Liver (tissue), 9 donors: ENCODE data around the gene RHO. TPM values are rescaled to one million over a fixed set of nuclear protein-coding genes. Genes with fewer than 3 reads are reported as not detected.

Experiments
- DNase-seq: peaks from one replicate; pipeline ENCODE4 v3.0.0-alpha.2; 2017; ENCODE audit warnings: low spot score
- H3K27ac ChIP-seq, 2 donors: one replicate each; pipeline ENCODE4 v1.7.0; 2013; ENCODE audit warnings: inconsistent platforms in 2 of 2, low read length in 2 of 2, control low read depth in 1 of 2, low read depth in 1 of 2, mild to moderate bottlenecking in 1 of 2
- H3K27me3 ChIP-seq, 4 donors: one replicate each; pipeline versions ENCODE4 v1.6.1 to v1.7.0; 2013; ENCODE audit warnings: low read length in 3 of 4, inconsistent platforms in 1 of 4, mild to moderate bottlenecking in 1 of 4, moderate library complexity in 1 of 4; ENCODE audit not compliant: control insufficient read depth in 4 of 4, insufficient read depth in 4 of 4
- H3K36me3 ChIP-seq, 4 donors: one replicate each; pipeline versions ENCODE4 v1.6.1 to v1.7.0; 2013; ENCODE audit warnings: low read length in 3 of 4, mild to moderate bottlenecking in 3 of 4, low read depth in 1 of 4, moderate library complexity in 1 of 4; ENCODE audit not compliant: control insufficient read depth in 4 of 4, insufficient read depth in 3 of 4
- H3K4me1 ChIP-seq, 4 donors: one replicate each; pipeline versions ENCODE4 v1.6.1 to v1.7.0; 2013; ENCODE audit warnings: low read length in 3 of 4, mild to moderate bottlenecking in 3 of 4, moderate library complexity in 1 of 4; ENCODE audit not compliant: control insufficient read depth in 4 of 4, insufficient read depth in 4 of 4
- H3K4me3 ChIP-seq, 3 donors: one replicate each; pipeline versions ENCODE4 v1.6.1 to v1.7.0; 2013; ENCODE audit warnings: low read length in 3 of 3, control low read depth in 1 of 3, low read depth in 1 of 3, mild to moderate bottlenecking in 1 of 3
- H3K9ac ChIP-seq, 2 donors: one replicate each; pipeline ENCODE4 v1.7.0; 2013; ENCODE audit warnings: low read length in 2 of 2, mild to moderate bottlenecking in 2 of 2, moderate library complexity in 2 of 2, control low read depth in 1 of 2, low read depth in 1 of 2
- H3K9me3 ChIP-seq, 4 donors: one replicate each; pipeline versions ENCODE4 v1.6.1 to v1.7.0; 2013; ENCODE audit warnings: low read length in 3 of 4; ENCODE audit not compliant: control insufficient read depth in 4 of 4
- CTCF ChIP-seq: fragments of 150-350 bp; IDR thresholded peaks from 2 replicates; pipeline ENCODE4 v1.5.1; 2017; ENCODE audit warnings: improper control_type of control experiment, low read depth, low read length; ENCODE audit not compliant: missing input control
- FOXA1 ChIP-seq: IDR thresholded peaks from 2 replicates; pipeline ENCODE4 v1.6.1; 2016; ENCODE audit warnings: antibody characterized with exemption
- FOXA2 ChIP-seq: IDR thresholded peaks from 2 replicates; pipeline ENCODE4 v1.6.1; 2016; ENCODE audit warnings: antibody characterized with exemption
- GABPA ChIP-seq, 2 donors: IDR thresholded peaks in 1 of 2; conservative IDR thresholded peaks in 1 of 2; 2 replicates each; pipeline ENCODE4 v1.6.1; 2016; ENCODE audit warnings: antibody characterized with exemption in 2 of 2, mild to moderate bottlenecking in 1 of 2, moderate library complexity in 1 of 2
- HNF4A ChIP-seq, 2 donors: conservative IDR thresholded peaks; 2 replicates each; pipeline ENCODE4 v1.6.1; 2016; ENCODE audit warnings: antibody characterized with exemption in 2 of 2, mild to moderate bottlenecking in 2 of 2
- HNF4G ChIP-seq: IDR thresholded peaks from 2 replicates; pipeline ENCODE4 v1.6.1; 2016; ENCODE audit warnings: antibody characterized with exemption
- JUND ChIP-seq, 2 donors: IDR thresholded peaks; 2 replicates each; pipeline ENCODE4 v1.6.1; 2016; ENCODE audit warnings: antibody characterized with exemption in 2 of 2
- MAX ChIP-seq: IDR thresholded peaks from 2 replicates; pipeline ENCODE4 v1.6.1; 2016; ENCODE audit warnings: antibody characterized with exemption
- NR2F2 ChIP-seq: IDR thresholded peaks from 2 replicates; pipeline ENCODE4 v1.6.1; 2016; ENCODE audit warnings: antibody characterized with exemption
- RAD21 ChIP-seq, 2 donors: IDR thresholded peaks; 2 replicates each; pipeline ENCODE4 v1.6.1; 2016; ENCODE audit warnings: antibody characterized with exemption in 2 of 2, mild to moderate bottlenecking in 2 of 2
- REST ChIP-seq: IDR thresholded peaks from 2 replicates; pipeline ENCODE4 v1.6.1; 2016; ENCODE audit warnings: antibody characterized with exemption, mild to moderate bottlenecking
- RXRA ChIP-seq, 2 donors: IDR thresholded peaks; 2 replicates each; pipeline ENCODE4 v1.6.1; 2017 to 2018; ENCODE audit warnings: antibody characterized with exemption in 2 of 2, mild to moderate bottlenecking in 1 of 2
- TAF1 ChIP-seq: conservative IDR thresholded peaks from 2 replicates; pipeline ENCODE4 v1.6.1; 2016; ENCODE audit warnings: antibody characterized with exemption, mild to moderate bottlenecking
- YY1 ChIP-seq: IDR thresholded peaks from 2 replicates; pipeline ENCODE4 v1.6.1; 2016; ENCODE audit warnings: antibody characterized with exemption, mild to moderate bottlenecking
- ZBTB33 ChIP-seq: IDR thresholded peaks from 2 replicates; pipeline ENCODE4 v1.6.1; 2016; ENCODE audit warnings: antibody characterized with exemption
- WGBS: extraction: QIAGEN DNeasy Blood & Tissue Kit; methylation state at CpG from one replicate; pipeline ENCODE4 v1.1.7; 2013; 5-methylcytosine and 5-hydroxymethylcytosine counted together
- polyA plus RNA-seq, 2 donors: library from polyadenylated mRNA; stranded (reverse) in 1 of 2; unstranded in 1 of 2; fragments of 200-250 nt in 1 of 2; fragments of >200 nt in 1 of 2; fragmentation: Nextera tagmentation in 1 of 2; extraction: Ambion mirVana in 1 of 2; gene quantifications; one replicate each; pipeline versions ENCODE4 v1.2.1 to v1.2.3, GENCODE V29; 2013 to 2015
- total RNA-seq, 2 donors: library from RNA; depleted of rRNA; stranded (reverse); fragments of >200 nt; gene quantifications; one replicate each; pipeline ENCODE4 v1.2.3, GENCODE V29; 2014
- donor health status: healthy.
- donor health status: healthy.
- donor health status: healthy.
- donor health status: healthy.
- donor health status: healthy.

The RHO gene
- total and polyA plus RNA-seq, 4 donors = not detected

GRCh38 chr3:129520960-129521359 lies 7.5 kb upstream of the RHO start:
- Histone ChIP-seq H3K27ac (no peak overlapping the region), H3K36me3 (peaks cover 0 to 2% (median 0%) of the 10 kb centered on the region in 4 donors), H3K9me3 (no peaks in the 10 kb centered on the region), H3K9ac (no peak overlapping the region), H3K4me3 (no peak overlapping the region), H3K4me1 (no peaks in the 10 kb centered on the region), H3K27me3 (no peaks in the 10 kb centered on the region)
- WGBS = 91% methylated on average over 4 of the region's 4 CpGs
- DNase-seq = no peak
- TF ChIP-seq TAF1 = no peak

GRCh38 chr3:129521611-129522010 lies 6.8 kb upstream of the RHO start:
- no peak for DNase-seq
- Histone ChIP-seq H3K9me3 (no peaks in the 10 kb centered on the region), H3K9ac (no peak overlapping the region), H3K36me3 (no peaks in the 10 kb centered on the region), H3K4me1 (no peaks in the 10 kb centered on the region), H3K4me3 (no peak overlapping the region), H3K27me3 (no peaks in the 10 kb centered on the region), H3K27ac (no peak overlapping the region)
- no peak for TF ChIP-seq JUND (IDR thresholded peaks at IDR 0.05)
- TF ChIP-seq RXRA (IDR thresholded peaks at IDR 0.05) = no peak
- TF ChIP-seq HNF4G = no peak
- TF ChIP-seq CTCF = no peak
- TF ChIP-seq REST = no peak
- no peak for TF ChIP-seq FOXA2
- no peak for TF ChIP-seq YY1
- no peak for TF ChIP-seq NR2F2
- no peak for TF ChIP-seq GABPA (IDR thresholded peaks at IDR 0.05 in 1 of 2, conservative IDR thresholded peaks at IDR 0.05 in 1 of 2)
- whole genome bisulfite sequencing = 91% methylated on average over 8 of the region's 8 CpGs

- Histone ChIP-seq H3K9ac (no peak overlapping the region), H3K27ac (no peak overlapping the region), H3K27me3 (no peaks in the 10 kb centered on the region), H3K4me1 (no peaks in the 10 kb centered on the region), H3K36me3 (no peaks in the 10 kb centered on the region), H3K4me3 (no peak overlapping the region), H3K9me3 (no peaks in the 10 kb centered on the region)
- WGBS = 93% methylated on average over 5 of the region's 5 CpGs
- DNase-seq = no peak
- TF ChIP-seq CTCF (no peak), FOXA1 (no peak), TAF1 (no peak), REST (no peak), HNF4A (conservative IDR thresholded peaks at IDR 0.05) (no peak), ZBTB33 (no peak), MAX (no peak), RAD21 (IDR thresholded peaks at IDR 0.05) (no peak), JUND (IDR thresholded peaks at IDR 0.05) (no peak), HNF4G (no peak)
Observed at GRCh38 chr3:129522953-129523352, 5.5 kb upstream of the RHO start.
